ENCODE data around the gene ZNF678. TPM values are rescaled to one million over a fixed set of nuclear protein-coding genes. Genes with fewer than 3 reads are reported as not detected.

The ZNF678 gene
- total RNA-seq, 1 experiment from 2014 or later = 13.0 TPM

- Mint-ChIP-seq H3K27ac (ENCODE audit: low read depth, unreplicated experiment) (no peak overlapping the region), H3K4me3 (ENCODE audit: unreplicated experiment) (no peak overlapping the region), H3K36me3 (ENCODE audit: insufficient read depth, unreplicated experiment) (no peaks in the 10 kb centered on the region), H3K27me3 (ENCODE audit: insufficient read depth, unreplicated experiment) (no peaks in the 10 kb centered on the region), H3K9me3 (ENCODE audit: unreplicated experiment) (no peaks in the 10 kb centered on the region), H3K4me1 (ENCODE audit: insufficient read depth, unreplicated experiment) (no peaks in the 10 kb centered on the region)
- ChIA-PET CTCF (interaction anchor here (0.7 to 2.0 kb wide), 5 partner anchors 12 to 1323 kb away, joined by 3 to 7 read pairs (median 4); no protein-coding TSS in a partner anchor), POLR2A (interaction anchor here (1.1 to 2.9 kb wide), 3 partner anchors 11 to 19 kb away, joined by 4 to 12 read pairs (median 5); partner anchors contain the start of gene ZNF678)
- no peak for DNase-seq (ENCODE audit: unreplicated experiment)
- no peak for TF ChIP-seq CTCF (IDR thresholded peaks at IDR 0.05; ENCODE audit: unreplicated experiment)
- intact Hi-C loops (cut with micrococcal nuclease) = no loop called here
- BruUV-seq (replicated peaks) = no TSS peak
Measured at GRCh38 chr1:227544067-227545050, 19.0 kb upstream of the ZNF678 start.

DNA sequence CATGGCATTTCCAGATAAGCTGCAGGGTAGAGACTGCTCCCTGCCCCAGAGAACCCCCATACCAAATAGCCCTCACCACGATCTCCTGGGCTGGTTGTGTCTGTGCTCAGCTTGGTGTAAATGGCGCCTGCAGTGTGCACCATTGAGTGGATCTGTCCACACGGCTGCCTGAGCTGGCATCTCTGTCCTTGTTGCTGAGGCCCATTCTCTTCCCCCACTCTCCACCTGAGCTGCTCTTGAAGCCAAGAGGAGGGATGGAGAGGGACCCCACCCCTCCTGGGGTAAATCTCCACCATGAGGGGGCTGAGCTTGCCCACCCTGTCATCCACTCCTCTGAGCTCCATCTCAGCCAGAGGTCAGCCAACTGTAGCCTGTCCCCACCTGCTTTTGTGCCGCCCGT lies 18.0 kb upstream of the ZNF678 start:
- POLR2A ChIA-PET = interaction anchor here (1.1 to 2.9 kb wide), 3 partner anchors 12 to 18 kb away, joined by 4 to 12 read pairs (median 5); partner anchors contain the start of gene ZNF678

DNA sequence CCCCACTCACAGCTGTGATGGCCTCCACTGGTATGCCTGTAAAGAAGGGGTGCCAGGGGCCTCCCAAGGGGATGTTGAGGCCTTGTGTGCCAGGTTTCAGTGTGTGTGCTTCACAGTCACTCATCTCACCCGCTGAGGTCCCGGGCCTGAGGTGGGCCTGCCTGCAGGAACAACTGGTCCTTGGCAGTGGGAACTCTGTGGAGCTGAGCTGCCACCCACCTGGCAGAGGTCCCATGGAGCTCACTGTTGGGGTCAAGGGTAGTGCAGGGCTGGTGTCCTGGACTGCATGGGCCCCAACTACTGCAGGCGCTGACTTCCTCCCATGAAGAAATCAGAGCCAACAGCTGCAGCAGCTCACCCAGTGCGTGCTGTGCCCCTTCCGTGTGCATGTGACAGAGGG lies 17.3 kb upstream of the ZNF678 start:
- H3K4me3 Mint-ChIP-seq (ENCODE audit: unreplicated experiment) = no peak overlapping the region
- no peak for TF ChIP-seq CTCF (IDR thresholded peaks at IDR 0.05; ENCODE audit: unreplicated experiment)
- H3K27ac Mint-ChIP-seq (ENCODE audit: low read depth, unreplicated experiment) = no peak overlapping the region
- intact Hi-C loops (cut with micrococcal nuclease) = no loop called here
- peaks cover 6% of the 10 kb centered on the region for H3K9me3 Mint-ChIP-seq (ENCODE audit: unreplicated experiment)
- no peaks in the 10 kb centered on the region for H3K36me3 Mint-ChIP-seq (ENCODE audit: insufficient read depth, unreplicated experiment)
- BruUV-seq (replicated peaks) = no TSS peak
- H3K4me1 Mint-ChIP-seq (ENCODE audit: insufficient read depth, unreplicated experiment) = no peaks in the 10 kb centered on the region
- ChIA-PET POLR2A (interaction anchor here (2.0 to 2.9 kb wide), 2 partner anchors 11 to 17 kb away, joined by 5 to 12 read pairs; partner anchors contain the start of gene ZNF678), CTCF (interaction anchor here (0.6 to 0.7 kb wide), 3 partner anchors 21 to 479 kb away, joined by 3 read pairs; no protein-coding TSS in a partner anchor)
- no peak for DNase-seq (ENCODE audit: unreplicated experiment)
- no peaks in the 10 kb centered on the region for H3K27me3 Mint-ChIP-seq (ENCODE audit: insufficient read depth, unreplicated experiment)

More for the DNA sequence above, 18.0 kb upstream of the ZNF678 start:
- CTCF ChIA-PET = interaction anchor here (0.5 to 0.7 kb wide), 2 partner anchors 478 to 829 kb away, joined by 3 read pairs; no protein-coding TSS in a partner anchor
- H3K4me3 Mint-ChIP-seq (ENCODE audit: unreplicated experiment) = no peak overlapping the region
- BruUV-seq (replicated peaks) = no TSS peak
- H3K27me3 Mint-ChIP-seq (ENCODE audit: insufficient read depth, unreplicated experiment) = no peaks in the 10 kb centered on the region
- intact Hi-C loops (cut with micrococcal nuclease) = no loop called here
- H3K36me3 Mint-ChIP-seq (ENCODE audit: insufficient read depth, unreplicated experiment) = no peaks in the 10 kb centered on the region
- no peak for TF ChIP-seq CTCF (IDR thresholded peaks at IDR 0.05; ENCODE audit: unreplicated experiment)
- H3K27ac Mint-ChIP-seq (ENCODE audit: low read depth, unreplicated experiment) = no peak overlapping the region
- H3K4me1 Mint-ChIP-seq (ENCODE audit: insufficient read depth, unreplicated experiment) = no peaks in the 10 kb centered on the region
- H3K9me3 Mint-ChIP-seq (ENCODE audit: unreplicated experiment) = no peaks in the 10 kb centered on the region
- no peak for DNase-seq (ENCODE audit: unreplicated experiment)
